Measurements from ENCODE around the gene COL12A1.

The COL12A1 gene

GRCh38 chr6:75096966-75097365 lies 108.9 kb downstream of the COL12A1 start:
- DNase-seq (ENCODE audit: low spot score), result no peak

- DNase-seq (ENCODE audit: low spot score), result no peak
Observed at GRCh38 chr6:75094614-75095200, 111.1 kb downstream of the COL12A1 start.

GRCh38 chr6:75091467-75092190 lies 114.2 kb downstream of the COL12A1 start:
- no peak for DNase-seq (ENCODE audit: low spot score)

GRCh38 chr6:75090576-75090975 lies 115.3 kb downstream of the COL12A1 start:
- no peak for DNase-seq (ENCODE audit: low spot score)

- DNase-seq (ENCODE audit: low spot score), result no peak
Observed at GRCh38 chr6:75089921-75090320, 115.9 kb downstream of the COL12A1 start.

GRCh38 chr6:75089151-75089897 lies 116.5 kb downstream of the COL12A1 start:
- DNase-seq (ENCODE audit: low spot score), result no peak

GRCh38 chr6:75085931-75086635 lies 119.8 kb downstream of the COL12A1 start:
- DNase-seq (ENCODE audit: low spot score), result no peak

- DNase-seq (ENCODE audit: low spot score), result no peak
Observed at GRCh38 chr6:75084872-75085381, 120.9 kb downstream of the COL12A1 start.

GRCh38 chr6:75084018-75084417 lies 121.8 kb downstream of the COL12A1 start:
- no peak for DNase-seq (ENCODE audit: low spot score)

GRCh38 chr6:75081921-75082320 lies 123.9 kb downstream of the COL12A1 start:
- DNase-seq (ENCODE audit: low spot score), result no peak

GRCh38 chr6:75081047-75081446 lies 124.8 kb downstream of the COL12A1 start:
- DNase-seq (ENCODE audit: low spot score), result no peak

- no peak for DNase-seq (ENCODE audit: low spot score)
Observed at GRCh38 chr6:75079589-75079988, 126.3 kb downstream of the COL12A1 start.

- no peak for DNase-seq (ENCODE audit: low spot score)
Observed at GRCh38 chr6:75077701-75078100, 128.2 kb downstream of the COL12A1 start.

- no peak for DNase-seq (ENCODE audit: low spot score)
Observed at GRCh38 chr6:75076009-75076408, 129.8 kb downstream of the COL12A1 start.

GRCh38 chr6:75070244-75070643 lies 135.6 kb downstream of the COL12A1 start:
- no peak for DNase-seq (ENCODE audit: low spot score)

- DNase-seq (ENCODE audit: low spot score), result no peak
Observed at GRCh38 chr6:75065523-75065922, 140.3 kb downstream of the COL12A1 start.

GRCh38 chr6:75052491-75052890 lies 153.4 kb downstream of the COL12A1 start:
- DNase-seq (ENCODE audit: low spot score), result no peak

GRCh38 chr6:75049308-75049707 lies 156.5 kb downstream of the COL12A1 start:
- no peak for DNase-seq (ENCODE audit: low spot score)

- DNase-seq (ENCODE audit: low spot score), result no peak
Observed at GRCh38 chr6:75044846-75045245, 161.0 kb downstream of the COL12A1 start.

GRCh38 chr6:75041381-75041780 lies 164.5 kb downstream of the COL12A1 start:
- no peak for DNase-seq (ENCODE audit: low spot score)
